IMR-90 (cell line): ENCODE measurements around the gene FGF12. TPM values are rescaled to one million over a fixed set of nuclear protein-coding genes. Genes with fewer than 3 reads are reported as not detected.

Experiments
- ATAC-seq: fragments of 200-7000 bp; cut with Tn5 transposase; 2 replicates; pipeline ENCODE4 v1.9.1; 2020; ENCODE audit warnings: low read depth, mild to moderate bottlenecking, moderate library complexity
- BruUV-seq: library from RNA; stranded (reverse); fragments of 400-500 nt; replicated peaks from 2 replicates; lab custom pipeline; 2021; lab: Mats Ljungman, UMichigan
- CTCF ChIA-PET: fragments of 300-600 bp; formaldehyde crosslinking; extraction: SDS; loops from one replicate; lab custom pipeline; 2021; ENCODE audit warnings: antibody characterized with exemption; lab: Yijun Ruan, JAX
- POLR2A ChIA-PET: fragments of 300-600 bp; sonication (Branson Sonifier 250); formaldehyde crosslinking; loops from one replicate; lab custom pipeline; 2022; ENCODE audit warnings: antibody characterized with exemption; ENCODE audit not compliant: unreplicated experiment; lab: Charles Lee
- DNase-seq: peaks from one replicate; pipeline ENCODE4 v3.0.0; 2013
- H2AFZ ChIP-seq: replicated peaks from 2 replicates; pipeline ENCODE3; 2013; ENCODE audit warnings: low read length, mild to moderate bottlenecking; ENCODE audit not compliant: poor library complexity
- H2AK5ac ChIP-seq: 2 replicates; pipeline ENCODE4 v1.6.1; 2013; ENCODE audit warnings: low read depth, low read length, inconsistent platforms
- H2AK9ac ChIP-seq: replicated peaks from 2 replicates; pipeline ENCODE3; 2013; ENCODE audit warnings: mild to moderate bottlenecking, low read depth, low read length, moderate library complexity; ENCODE audit not compliant: poor library complexity
- H2BK120ac ChIP-seq: 2 replicates; pipeline ENCODE4 v1.6.1; 2013; ENCODE audit warnings: low read depth, low read length, inconsistent platforms
- H2BK15ac ChIP-seq: 3 replicates; pipeline ENCODE4 v1.6.1; 2013; ENCODE audit warnings: low read depth, low read length, inconsistent platforms
- H2BK20ac ChIP-seq: 2 replicates; pipeline ENCODE4 v1.6.1; 2013; ENCODE audit warnings: low read depth, mild to moderate bottlenecking, inconsistent platforms, low read length, moderate library complexity
- H2BK5ac ChIP-seq: 2 replicates; pipeline ENCODE4 v1.6.1; 2013; ENCODE audit warnings: mild to moderate bottlenecking, low read depth, low read length, inconsistent platforms; ENCODE audit not compliant: poor library complexity, severe bottlenecking
- H3K14ac ChIP-seq: replicated peaks from 2 replicates; pipeline ENCODE4 v1.6.1; 2013; ENCODE audit warnings: low read depth, low read length, inconsistent platforms
- H3K18ac ChIP-seq: 2 replicates; pipeline ENCODE4 v1.6.1; 2013; ENCODE audit warnings: low read depth, low read length, control low read depth
- H3K23ac ChIP-seq: 2 replicates; pipeline ENCODE4 v1.6.1; 2013; ENCODE audit warnings: low read depth, low read length, inconsistent platforms
- H3K27ac ChIP-seq: 2 replicates; pipeline ENCODE4 v1.5.1; 2013; ENCODE audit warnings: mild to moderate bottlenecking, control low read depth, low read length; ENCODE audit not compliant: insufficient read depth
- H3K27me3 ChIP-seq: 2 replicates; pipeline ENCODE4 v1.6.1; 2013; ENCODE audit warnings: low read length; ENCODE audit not compliant: control insufficient read depth, insufficient read depth
- H3K36me3 ChIP-seq: 2 replicates; pipeline ENCODE4 v1.6.1; 2013; ENCODE audit warnings: low read length, mixed read lengths; ENCODE audit not compliant: control insufficient read depth, insufficient read depth
- H3K4ac ChIP-seq: 2 replicates; pipeline ENCODE4 v1.6.1; 2013; ENCODE audit warnings: low read depth, low read length, inconsistent platforms
- H3K4me1 ChIP-seq: 2 replicates; pipeline ENCODE4 v1.6.1; 2013; ENCODE audit warnings: low read length, mixed read lengths; ENCODE audit not compliant: control insufficient read depth, insufficient read depth
- H3K4me2 ChIP-seq: 2 replicates; pipeline ENCODE4 v1.6.1; 2013; ENCODE audit warnings: low read depth, mild to moderate bottlenecking, control low read depth, low read length, moderate library complexity
- H3K4me3 ChIP-seq: 2 replicates; pipeline ENCODE4 v1.5.1; 2013; ENCODE audit warnings: low read depth, mild to moderate bottlenecking, control low read depth, low read length, moderate library complexity; ENCODE audit not compliant: insufficient read depth
- H3K56ac ChIP-seq: 2 replicates; pipeline ENCODE4 v1.6.1; 2013; ENCODE audit warnings: low read length, inconsistent platforms; ENCODE audit not compliant: insufficient read depth; ENCODE audit errors: extremely low read depth
- H3K79me1 ChIP-seq, 2 experiments: 2 replicates each; pipeline ENCODE4 v1.6.1; 2013; ENCODE audit warnings: low read length in 2 of 2, inconsistent platforms in 1 of 2, low read depth in 1 of 2
- H3K9ac ChIP-seq: 2 replicates; pipeline ENCODE4 v1.6.1; 2013; ENCODE audit warnings: low read depth, low read length, control low read depth
- H3K9me1 ChIP-seq: 2 replicates; pipeline ENCODE4 v1.6.1; 2013; ENCODE audit warnings: low read length, inconsistent platforms; ENCODE audit not compliant: insufficient read depth
- H3K9me3 ChIP-seq: 2 replicates; pipeline ENCODE4 v1.6.1; 2013; ENCODE audit warnings: low read length; ENCODE audit not compliant: control insufficient read depth, insufficient read depth
- H4K20me1 ChIP-seq: 2 replicates; pipeline ENCODE4 v1.6.1; 2013; ENCODE audit warnings: low read length, inconsistent platforms; ENCODE audit not compliant: insufficient read depth
- H4K5ac ChIP-seq: 2 replicates; pipeline ENCODE4 v1.6.1; 2013; ENCODE audit warnings: mild to moderate bottlenecking, low read depth, low read length, control low read depth
- H4K8ac ChIP-seq, 2 experiments: 2 replicates each; pipeline ENCODE4 v1.6.1; 2013; ENCODE audit warnings: low read depth in 2 of 2, low read length in 2 of 2, control low read depth in 1 of 2, inconsistent platforms in 1 of 2
- H4K91ac ChIP-seq: 2 replicates; pipeline ENCODE4 v1.6.1; 2013; ENCODE audit warnings: low read depth, low read length, inconsistent platforms; ENCODE audit not compliant: insufficient read depth
- BHLHE40 ChIP-seq: fragments of 150-350 bp; IDR thresholded peaks from 2 replicates; pipeline ENCODE4 v1.6.1; 2016; ENCODE audit warnings: mild to moderate bottlenecking, low read depth, low read length
- CEBPB ChIP-seq: IDR thresholded peaks from 2 replicates; pipeline ENCODE4 v1.6.1; 2012; ENCODE audit warnings: low read depth, low read length, improper control_type of control experiment
- CHD1 ChIP-seq: IDR thresholded peaks from 2 replicates; pipeline ENCODE4 v1.6.1; 2012; ENCODE audit warnings: low read depth, low read length, improper control_type of control experiment
- FOS ChIP-seq: fragments of 150-350 bp; IDR thresholded peaks from 2 replicates; pipeline ENCODE4 v1.6.1; 2016; ENCODE audit warnings: low read depth, low read length
- MAFK ChIP-seq: IDR thresholded peaks from 2 replicates; pipeline ENCODE4 v1.6.1; 2012; ENCODE audit warnings: low read depth, low read length, improper control_type of control experiment
- MAZ ChIP-seq: IDR thresholded peaks from 2 replicates; pipeline ENCODE4 v1.6.1; 2012; ENCODE audit warnings: low read depth, mild to moderate bottlenecking, low read length, improper control_type of control experiment, moderate library complexity, borderline replicate concordance
- MXI1 ChIP-seq: IDR thresholded peaks from 2 replicates; pipeline ENCODE4 v1.6.1; 2012; ENCODE audit warnings: low read depth, mild to moderate bottlenecking, low read length, moderate library complexity, borderline replicate concordance
- NFE2L2 ChIP-seq: fragments of 150-350 bp; IDR thresholded peaks from 2 replicates; pipeline ENCODE4 v1.6.1; 2016; ENCODE audit warnings: low read depth, mild to moderate bottlenecking, low read length
- POLR2A ChIP-seq: IDR thresholded peaks from 2 replicates; pipeline ENCODE4 v1.6.1; 2012; ENCODE audit warnings: mild to moderate bottlenecking, low read depth, low read length
- RAD21 ChIP-seq: IDR thresholded peaks from 2 replicates; pipeline ENCODE4 v1.6.1; 2012; ENCODE audit warnings: low read length, improper control_type of control experiment
- RCOR1 ChIP-seq: IDR thresholded peaks from 2 replicates; pipeline ENCODE4 v1.6.1; 2012; ENCODE audit warnings: mild to moderate bottlenecking, low read length, improper control_type of control experiment; ENCODE audit not compliant: insufficient replicate concordance
- RFX5 ChIP-seq: IDR thresholded peaks from 2 replicates; pipeline ENCODE4 v1.8.0; 2012; ENCODE audit warnings: low read depth, mild to moderate bottlenecking, low read length, moderate library complexity
- SMC3 ChIP-seq: fragments of 150-350 bp; IDR thresholded peaks from 2 replicates; pipeline ENCODE4 v1.6.1; 2016; ENCODE audit warnings: low read depth, mild to moderate bottlenecking, antibody characterized with exemption, low read length, moderate library complexity
- WGBS, 2 experiments: methylation state at CpG; one replicate each; pipeline versions ENCODE4 v1.1.5 to v1.1.7; 2013; ENCODE audit warnings: missing lambda C conversion rate in 2 of 2; ENCODE audit not compliant: insufficient read length in 1 of 2; ENCODE audit errors: extremely low coverage in 2 of 2; 5-methylcytosine and 5-hydroxymethylcytosine counted together
- dilution Hi-C: fragments of 300-500 bp; cut with HindIII; formaldehyde crosslinking; loops from one replicate; pipeline ENCODE4 v1.14.3; 2018; ENCODE audit warnings: low sequenced_read_pairs; ENCODE audit not compliant: unreplicated experiment
- in situ Hi-C: fragments of 300-500 bp; cut with MboI; formaldehyde crosslinking; loops from 3 replicates; pipeline ENCODE4 v1.14.3; 2019; ENCODE audit warnings: low sequenced_read_pairs, inconsistent platforms, mixed read lengths
- intact Hi-C: fragments of 100-400 bp; cut with micrococcal nuclease; formaldehyde crosslinking; loops from 2 replicates; pipeline ENCODE4 v1.10.0; 2022
- polyA plus RNA-seq, 3 experiments: library from polyadenylated mRNA; depleted of rRNA; stranded (reverse); fragments of >200 nt; gene quantifications; 2 replicates each; pipeline ENCODE4 v1.2.3, GENCODE V29; 2012; ENCODE audit warnings: low replicate concordance in 1 of 3
- total RNA-seq: library from RNA; depleted of rRNA; stranded (reverse); fragments of >200 nt; gene quantifications from 2 replicates; pipeline ENCODE4 v1.2.3, GENCODE V29; 2012
- TF ChIP-seq, protein P1 (sequence below): fragments of 150-350 bp; IDR thresholded peaks from 2 replicates; pipeline ENCODE4 v1.6.1; 2017; ENCODE audit warnings: mild to moderate bottlenecking, antibody characterized with exemption, low read length, low read depth
- TF ChIP-seq, protein P2 (sequence below): fragments of 150-350 bp; IDR thresholded peaks from 2 replicates; pipeline ENCODE4 v1.6.1; 2016; ENCODE audit warnings: low read depth, mild to moderate bottlenecking, low read length, moderate library complexity, borderline replicate concordance
- TF ChIP-seq, protein P3 (sequence below): conservative IDR thresholded peaks from 2 replicates; pipeline ENCODE4 v1.5.1; 2012; ENCODE audit warnings: mild to moderate bottlenecking, low read depth, low read length, improper control_type of control experiment

The FGF12 gene
- total and polyA plus RNA-seq, 2 of the 4 experiments (the other 2 are of a cell fraction) = not detected

DNA sequence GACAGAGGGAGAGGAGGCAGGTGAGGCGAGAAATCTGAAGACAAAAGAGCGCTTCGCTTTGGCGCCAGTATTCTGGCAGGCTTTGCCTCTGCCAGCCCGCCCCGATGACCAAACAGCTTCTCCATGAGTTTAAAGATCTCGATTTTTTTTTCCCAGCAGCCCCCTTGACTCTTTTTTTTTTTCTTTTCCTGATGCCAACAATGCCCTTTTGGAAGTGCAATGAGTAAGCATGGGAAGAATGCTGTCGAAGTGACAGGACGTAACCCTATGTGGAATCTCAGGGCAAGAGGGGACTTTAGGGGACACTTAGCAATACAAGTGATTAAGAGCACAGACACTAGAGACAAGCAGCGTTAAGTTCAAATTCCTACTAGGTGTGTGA is 211.7 kb downstream of the FGF12 start:
- peaks cover 8% of the 10 kb centered on the region; the same call in 1 of the 2 replicates for H3K9me3 ChIP-seq
- dilution Hi-C loops = no loop called here
- no peak overlapping the region for H3K4ac ChIP-seq
- ATAC-seq (no peak), DNase-seq (no peak)
- no peaks in the 10 kb centered on the region for H3K36me3 ChIP-seq
- POLR2A ChIA-PET = no interaction called here
- no peaks in the 10 kb centered on the region for H3K4me1 ChIP-seq
- TF ChIP-seq MAZ (no peak), MAFK (no peak), RFX5 (no peak), RCOR1 (no peak), BHLHE40 (no peak), FOS (no peak), POLR2A (no peak), CHD1 (no peak), SMC3 (no peak), NFE2L2 (no peak), MXI1 (no peak), CEBPB (no peak), RAD21 (no peak)
- TF ChIP-seq, protein P1, sequence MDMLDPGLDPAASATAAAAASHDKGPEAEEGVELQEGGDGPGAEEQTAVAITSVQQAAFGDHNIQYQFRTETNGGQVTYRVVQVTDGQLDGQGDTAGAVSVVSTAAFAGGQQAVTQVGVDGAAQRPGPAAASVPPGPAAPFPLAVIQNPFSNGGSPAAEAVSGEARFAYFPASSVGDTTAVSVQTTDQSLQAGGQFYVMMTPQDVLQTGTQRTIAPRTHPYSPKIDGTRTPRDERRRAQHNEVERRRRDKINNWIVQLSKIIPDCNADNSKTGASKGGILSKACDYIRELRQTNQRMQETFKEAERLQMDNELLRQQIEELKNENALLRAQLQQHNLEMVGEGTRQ = no peak
- TF ChIP-seq, protein P2, sequence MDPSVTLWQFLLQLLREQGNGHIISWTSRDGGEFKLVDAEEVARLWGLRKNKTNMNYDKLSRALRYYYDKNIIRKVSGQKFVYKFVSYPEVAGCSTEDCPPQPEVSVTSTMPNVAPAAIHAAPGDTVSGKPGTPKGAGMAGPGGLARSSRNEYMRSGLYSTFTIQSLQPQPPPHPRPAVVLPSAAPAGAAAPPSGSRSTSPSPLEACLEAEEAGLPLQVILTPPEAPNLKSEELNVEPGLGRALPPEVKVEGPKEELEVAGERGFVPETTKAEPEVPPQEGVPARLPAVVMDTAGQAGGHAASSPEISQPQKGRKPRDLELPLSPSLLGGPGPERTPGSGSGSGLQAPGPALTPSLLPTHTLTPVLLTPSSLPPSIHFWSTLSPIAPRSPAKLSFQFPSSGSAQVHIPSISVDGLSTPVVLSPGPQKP = no peak
- TF ChIP-seq, protein P3, sequence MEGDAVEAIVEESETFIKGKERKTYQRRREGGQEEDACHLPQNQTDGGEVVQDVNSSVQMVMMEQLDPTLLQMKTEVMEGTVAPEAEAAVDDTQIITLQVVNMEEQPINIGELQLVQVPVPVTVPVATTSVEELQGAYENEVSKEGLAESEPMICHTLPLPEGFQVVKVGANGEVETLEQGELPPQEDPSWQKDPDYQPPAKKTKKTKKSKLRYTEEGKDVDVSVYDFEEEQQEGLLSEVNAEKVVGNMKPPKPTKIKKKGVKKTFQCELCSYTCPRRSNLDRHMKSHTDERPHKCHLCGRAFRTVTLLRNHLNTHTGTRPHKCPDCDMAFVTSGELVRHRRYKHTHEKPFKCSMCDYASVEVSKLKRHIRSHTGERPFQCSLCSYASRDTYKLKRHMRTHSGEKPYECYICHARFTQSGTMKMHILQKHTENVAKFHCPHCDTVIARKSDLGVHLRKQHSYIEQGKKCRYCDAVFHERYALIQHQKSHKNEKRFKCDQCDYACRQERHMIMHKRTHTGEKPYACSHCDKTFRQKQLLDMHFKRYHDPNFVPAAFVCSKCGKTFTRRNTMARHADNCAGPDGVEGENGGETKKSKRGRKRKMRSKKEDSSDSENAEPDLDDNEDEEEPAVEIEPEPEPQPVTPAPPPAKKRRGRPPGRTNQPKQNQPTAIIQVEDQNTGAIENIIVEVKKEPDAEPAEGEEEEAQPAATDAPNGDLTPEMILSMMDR = no peak
- no peak overlapping the region for H2AFZ ChIP-seq
- no peak overlapping the region for H4K8ac ChIP-seq
- in situ Hi-C loops = no loop called here
- H3K56ac ChIP-seq = no peak overlapping the region
- H4K91ac ChIP-seq = no peak overlapping the region
- CTCF ChIA-PET = interaction anchor here (0.6 kb wide), 1 partner anchor 1000 kb away, joined by 4 read pairs; no protein-coding TSS in a partner anchor
- H2BK120ac ChIP-seq = no peak overlapping the region
- no peak overlapping the region for H2AK5ac ChIP-seq
- H3K27ac ChIP-seq = no peak overlapping the region
- H2BK15ac ChIP-seq = no peak overlapping the region
- 6% methylated on average over 4 of the region's 10 CpGs; no CpG with 5 or more reads in 1 of the 2 experiments for whole genome bisulfite sequencing, 2 experiments
- H2AK9ac ChIP-seq = no peak overlapping the region
- H3K4me3 ChIP-seq = no peak overlapping the region
- H3K4me2 ChIP-seq = no peak overlapping the region
- no peak overlapping the region for H2BK20ac ChIP-seq
- no peak overlapping the region for H3K23ac ChIP-seq
- intact Hi-C loops = no loop called here
- no peaks in the 10 kb centered on the region for H3K27me3 ChIP-seq
- no peak overlapping the region for H3K9ac ChIP-seq
- no peaks in the 10 kb centered on the region for H4K20me1 ChIP-seq
- no peak overlapping the region for H3K14ac ChIP-seq
- no peak overlapping the region for H3K18ac ChIP-seq
- no peaks in the 10 kb centered on the region for H3K79me1 ChIP-seq
- H4K5ac ChIP-seq = no peak overlapping the region
- no peaks in the 10 kb centered on the region for H3K9me1 ChIP-seq
- BruUV-seq = no TSS peak
- H2BK5ac ChIP-seq = no peak overlapping the region
